Stimulated activated CD4-positive, alpha-beta T cell treated with anti-CD3 and anti-CD28 coated beads, Interleukin-12 subunit alpha, Interleukin-12 subunit beta, amount 100 ng/mL, for 4 hours (primary cell): ENCODE measurements around the gene BIRC5.
A peak's percentile ranks its signal among the peaks of the same experiment; 100 is the strongest.
"Not testable (repeated sequence)": the region's sequence is repeated elsewhere in the genome, so short reads cannot be mapped to it uniquely, and the experiment has no call there.

Experiments used
- DNase-seq: peaks from one replicate; pipeline ENCODE4 v3.0.0-alpha.2; 2020

BIRC5 gene

GRCh38 chr17:78214016-78214705, at the start of gene BIRC5:
BIRC5 (plus strand) TSS chr17:78214253; CDS start chr17:78214317, 64 bp downstream.
- peak; percentile 91 for DNase-seq

- DNase-seq = no peak
These were observed 49.1 kb upstream of the BIRC5 start for GRCh38 chr17:78164748-78165607.

DNA sequence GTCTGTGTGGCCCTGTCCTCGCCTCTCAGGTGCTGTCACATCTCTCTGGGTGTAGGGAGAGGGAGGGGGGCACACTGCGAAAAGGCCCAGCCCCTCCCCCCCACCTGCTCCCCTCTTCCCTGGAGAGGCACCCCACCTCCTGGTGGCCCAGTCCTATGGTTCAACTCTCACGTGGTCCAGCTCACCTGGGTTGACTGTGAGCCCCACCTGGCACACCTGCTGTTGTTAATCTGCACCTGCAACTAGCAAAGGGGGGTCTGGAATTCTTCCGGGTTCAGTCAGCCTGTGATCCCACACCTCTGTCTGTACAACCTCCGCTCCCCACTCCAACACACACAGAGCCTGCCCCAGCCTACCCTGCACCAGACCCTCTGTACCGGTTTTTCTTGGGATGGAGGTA, 47.6 kb upstream of the BIRC5 start:
- DNase-seq = no peak

DNA sequence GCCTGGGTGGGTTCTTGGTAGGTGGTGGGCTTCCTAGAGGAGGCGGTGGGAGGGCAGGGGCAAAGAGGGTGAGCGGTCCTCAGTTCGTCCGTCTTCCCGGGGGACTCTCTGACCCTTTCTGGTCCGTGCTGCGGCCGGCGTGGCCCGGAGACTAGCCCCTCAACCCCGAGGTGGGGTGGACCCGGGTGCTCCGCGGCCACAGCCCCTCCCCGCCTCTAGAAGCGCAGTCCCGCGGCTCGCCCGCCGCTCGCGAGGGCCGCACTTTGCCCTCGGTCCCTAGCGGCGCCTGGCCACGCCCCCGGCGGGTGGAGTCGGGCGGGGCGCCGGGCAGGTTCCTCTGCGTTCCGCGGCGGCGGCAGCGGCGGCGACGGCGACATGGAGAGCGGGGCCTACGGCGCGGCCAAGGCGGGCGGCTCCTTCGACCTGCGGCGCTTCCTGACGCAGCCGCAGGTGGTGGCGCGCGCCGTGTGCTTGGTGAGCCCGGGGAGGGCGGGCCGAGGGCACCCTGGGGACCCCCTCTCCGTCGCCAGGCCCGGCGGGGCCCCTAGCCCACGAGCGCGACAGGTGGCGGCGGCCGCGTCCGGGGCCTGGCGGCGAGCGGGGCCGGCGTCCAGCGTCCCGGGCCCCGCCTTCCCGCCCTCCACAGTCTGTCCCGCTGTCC, 45.7 kb upstream of the BIRC5 start, which contains the start of gene SYNGR2:
Gene SYNGR2 (plus strand): TSS at position 340 of the 661 bp plus-strand sequence. CDS start 36 bp downstream, at position 376.
- peak; percentile 87 for DNase-seq

DNA sequence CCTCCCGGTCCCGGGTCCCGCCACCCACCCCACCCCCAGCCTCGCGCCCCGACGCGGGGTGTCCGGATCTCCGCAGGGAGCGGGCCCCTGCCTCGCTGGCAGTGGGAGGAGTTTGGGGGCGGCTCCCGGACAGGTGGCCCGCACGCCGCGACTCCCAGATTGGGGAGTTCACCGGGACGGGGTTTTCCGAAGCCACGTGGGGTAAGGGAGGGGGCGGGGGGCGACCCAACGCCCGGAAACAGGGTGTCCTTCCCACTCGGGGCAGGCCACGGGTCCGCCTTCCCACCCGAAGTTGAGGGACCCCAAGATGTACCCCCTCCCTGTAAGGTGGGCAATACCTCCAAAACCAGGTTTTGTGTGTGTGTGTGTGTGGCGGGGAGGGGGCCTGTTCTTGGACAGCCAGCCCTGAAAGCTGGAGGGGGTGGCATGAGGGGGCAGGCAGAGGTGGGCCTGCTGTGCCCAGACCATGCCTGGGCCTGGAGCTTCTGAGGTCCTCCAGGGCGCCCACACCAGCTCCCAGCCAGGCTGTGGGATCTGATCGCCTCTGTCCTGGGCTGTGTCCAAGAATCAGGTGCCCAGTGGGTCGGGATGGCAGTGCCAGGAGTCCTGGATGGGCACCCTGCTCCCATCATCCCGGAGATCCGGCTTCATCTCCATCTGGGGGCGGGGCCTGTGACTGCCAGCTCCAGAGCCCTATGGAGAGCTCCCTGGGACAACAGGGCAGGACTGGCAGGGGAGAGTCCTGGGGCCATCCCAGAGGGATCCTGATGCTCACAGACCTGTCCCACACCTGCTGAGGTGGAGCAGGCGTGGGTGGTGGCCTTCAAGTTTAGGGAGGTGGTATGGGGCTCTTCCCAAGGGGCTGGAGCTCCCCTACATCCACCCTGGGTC, 44.9 kb upstream of the BIRC5 start:
- peak; percentile 66 for DNase-seq

GRCh38 chr17:78170692-78171590, 43.1 kb upstream of the BIRC5 start:
- DNase-seq = no peak

- not testable (repeated sequence) for DNase-seq
These were observed 42.3 kb upstream of the BIRC5 start for GRCh38 chr17:78171591-78172248.

GRCh38 chr17:78172249-78173051, 41.6 kb upstream of the BIRC5 start:
- no peak for DNase-seq

DNA sequence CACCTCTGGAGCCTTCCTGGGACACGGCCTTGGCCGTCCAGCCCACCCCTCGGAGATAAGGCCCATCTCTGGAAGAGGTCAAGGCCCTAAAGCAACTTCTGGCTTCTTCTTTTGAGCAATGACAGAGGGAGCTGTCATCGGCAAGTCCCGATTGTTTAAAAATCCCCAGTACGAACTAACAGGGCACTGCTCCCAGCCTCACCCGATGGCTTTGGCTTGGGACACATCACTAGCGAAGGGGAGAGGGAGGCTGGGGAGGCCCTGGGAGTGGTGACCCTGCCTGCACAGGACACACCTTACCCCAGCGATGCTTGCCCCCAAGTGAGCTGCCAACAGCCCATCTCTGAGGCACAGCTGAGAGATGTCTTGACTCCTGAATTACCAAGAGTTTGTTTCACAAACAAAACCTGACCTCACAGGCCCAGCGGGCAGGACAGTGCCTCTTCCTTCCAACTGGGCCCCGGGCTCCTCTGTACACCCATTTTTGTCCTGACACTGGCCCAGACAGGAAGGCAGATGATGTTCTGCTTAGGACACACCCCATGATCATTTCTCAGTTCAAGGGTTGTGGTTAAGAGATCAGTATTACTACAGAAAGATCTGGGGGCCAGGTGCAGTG, 40.8 kb upstream of the BIRC5 start:
- DNase-seq = no peak

DNA sequence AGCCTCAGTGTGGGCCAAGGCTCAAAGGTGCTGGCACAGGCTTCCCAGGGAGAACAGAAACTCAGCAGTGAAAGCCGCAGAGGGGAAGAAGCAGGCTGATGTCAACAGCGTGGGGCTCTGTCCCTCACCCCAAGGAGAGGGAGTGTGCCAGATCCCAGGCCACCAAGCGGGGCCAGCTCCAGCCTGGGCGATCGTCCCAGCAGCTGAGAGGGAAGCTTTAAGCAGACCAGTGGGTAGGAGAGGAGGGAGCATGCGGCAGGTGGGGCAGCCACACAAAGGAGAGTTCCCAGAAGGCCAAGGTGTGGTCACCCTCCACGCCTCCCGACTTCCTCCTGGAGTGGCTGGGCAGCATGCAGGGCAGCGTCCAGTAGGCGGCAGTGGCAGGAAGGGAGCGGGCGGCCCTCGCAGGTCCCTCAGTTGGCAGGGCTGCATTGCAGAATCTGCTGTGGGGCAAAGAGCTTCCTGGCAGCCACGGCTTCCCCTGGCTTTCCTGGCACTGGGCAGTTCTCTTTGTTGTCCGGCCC, 39.6 kb upstream of the BIRC5 start:
- DNase-seq = no peak

DNA sequence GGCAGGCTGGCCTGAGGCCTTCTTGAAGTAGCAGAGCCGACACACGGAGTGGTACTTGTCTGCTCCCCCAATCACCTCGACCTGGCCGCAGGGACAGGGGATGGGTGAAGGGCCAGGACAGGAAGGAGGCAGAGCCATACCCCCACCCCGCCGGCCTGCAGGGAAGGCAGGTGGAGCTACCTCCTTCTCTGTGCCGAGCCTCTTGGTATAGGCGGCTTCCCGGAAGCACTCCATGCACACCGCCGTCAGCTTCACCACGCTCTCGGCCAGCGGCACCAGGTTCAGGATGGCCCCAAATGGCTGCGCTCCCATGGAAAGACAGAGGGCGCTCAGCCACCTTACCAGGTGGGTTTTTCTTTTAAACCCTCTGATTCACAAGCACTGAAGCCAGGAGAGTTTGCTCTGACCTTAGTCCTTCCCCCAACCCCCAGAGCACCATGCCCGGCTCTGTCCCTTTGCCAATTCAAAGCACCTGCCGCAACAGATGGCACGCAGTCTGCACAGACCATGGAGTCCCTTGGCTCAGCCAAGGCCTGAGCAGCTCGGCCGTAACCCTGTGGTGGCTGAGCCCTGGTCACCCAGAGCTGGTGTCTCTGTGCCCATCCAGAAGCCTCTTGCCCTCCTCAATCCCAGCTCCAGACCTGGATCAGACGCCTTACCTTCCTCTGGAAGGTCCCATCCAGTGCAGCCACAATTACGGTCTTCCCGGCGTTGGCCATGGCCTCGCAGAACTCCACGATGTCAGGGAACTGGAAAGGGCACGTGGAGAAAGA, 39.0 kb upstream of the BIRC5 start:
- no peak for DNase-seq

- no peak for DNase-seq
These were observed 38.4 kb upstream of the BIRC5 start for GRCh38 chr17:78175643-78175981.

- peak; percentile 73 for DNase-seq
These were observed 37.5 kb upstream of the BIRC5 start for GRCh38 chr17:78176548-78177025.

GRCh38 chr17:78179372-78179771, 34.7 kb upstream of the BIRC5 start:
- no peak for DNase-seq

- no peak for DNase-seq
These were observed 34.0 kb upstream of the BIRC5 start for GRCh38 chr17:78180083-78180482.

DNA sequence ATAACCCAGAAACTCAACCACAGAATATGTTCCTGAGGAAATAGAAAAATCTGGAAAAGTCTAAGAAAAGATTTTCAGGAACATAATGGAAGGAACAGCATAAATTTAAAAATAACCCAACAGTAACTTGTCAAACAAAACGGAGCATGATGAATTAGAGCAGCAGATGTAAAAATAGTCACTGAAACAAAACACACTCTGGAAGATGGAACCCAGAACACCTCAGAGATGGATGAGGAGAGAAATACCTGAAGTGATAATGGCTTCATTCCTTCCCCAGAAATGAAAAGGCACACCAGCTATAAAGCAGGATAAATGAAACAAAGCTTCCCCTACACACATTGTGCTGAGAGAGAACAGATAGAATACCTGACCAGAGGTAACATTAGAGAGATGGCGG, 33.5 kb upstream of the BIRC5 start:
- DNase-seq = no peak

- DNase-seq = no peak
These were observed 31.5 kb upstream of the BIRC5 start for GRCh38 chr17:78182504-78182903.

DNA sequence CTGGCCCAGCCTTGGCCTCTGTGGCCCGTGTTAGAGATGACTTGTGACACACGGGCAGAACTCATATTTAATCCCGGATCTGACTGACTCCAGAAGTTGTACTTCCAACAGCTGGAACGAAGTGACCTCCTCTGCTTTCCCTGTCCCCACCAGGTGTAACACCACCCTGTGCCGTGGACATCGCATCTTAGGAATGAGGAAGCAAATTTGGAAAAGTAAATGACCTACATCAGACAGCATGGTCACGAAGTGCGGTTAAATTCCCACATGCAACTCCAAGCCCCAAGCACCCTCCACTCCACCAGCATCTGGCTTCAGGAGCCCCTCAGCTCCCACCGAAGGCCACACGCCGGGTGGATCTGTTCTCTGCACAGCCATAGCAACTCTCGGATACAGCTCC, 30.1 kb upstream of the BIRC5 start:
- DNase-seq = no peak
